ENCODE data around the gene FYB1.

FYB1 gene

DNA sequence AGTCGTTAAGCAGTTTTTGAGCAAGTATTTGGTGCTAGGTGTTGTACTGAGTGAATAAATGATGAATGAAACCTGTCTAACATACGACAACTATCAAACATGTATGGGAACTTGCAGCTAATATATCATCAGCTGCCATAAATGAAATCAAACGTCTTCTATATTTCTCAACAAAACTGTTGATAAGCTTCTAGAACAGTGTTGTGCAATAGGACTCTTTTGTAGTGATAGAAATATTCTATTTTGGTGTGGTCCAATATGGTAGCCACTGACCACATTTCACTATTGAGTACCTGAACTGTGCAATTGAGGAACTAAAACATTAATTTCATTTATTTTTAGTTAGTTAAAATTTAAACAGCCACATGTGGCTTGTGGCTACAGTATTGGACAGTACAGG is 16.3 kb upstream of the FYB1 start:
- TF ChIP-seq YY1 (IDR thresholded peaks at IDR 0.05; ENCODE audit: low read depth): no peak
- TF ChIP-seq RAD21 (IDR thresholded peaks at IDR 0.05; ENCODE audit: low read depth): no peak
- TF ChIP-seq TEAD4 (IDR thresholded peaks at IDR 0.05): no peak
- no peak for TF ChIP-seq ZBTB7A (IDR thresholded peaks at IDR 0.05; ENCODE audit: low read depth)
- TF ChIP-seq CEBPB (IDR thresholded peaks at IDR 0.05): no peak
- no peak for TF ChIP-seq REST (IDR thresholded peaks at IDR 0.05; ENCODE audit: low read depth)
- TF ChIP-seq FOXM1 (IDR thresholded peaks at IDR 0.05; ENCODE audit: borderline replicate concordance, low read depth): no peak
- no peak for TF ChIP-seq CREB1 (IDR thresholded peaks at IDR 0.05; ENCODE audit: low read depth)
- TF ChIP-seq EGR1 (IDR thresholded peaks at IDR 0.05): no peak
- TF ChIP-seq, protein P1, sequence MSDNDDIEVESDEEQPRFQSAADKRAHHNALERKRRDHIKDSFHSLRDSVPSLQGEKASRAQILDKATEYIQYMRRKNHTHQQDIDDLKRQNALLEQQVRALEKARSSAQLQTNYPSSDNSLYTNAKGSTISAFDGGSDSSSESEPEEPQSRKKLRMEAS (IDR thresholded peaks at IDR 0.05): no peak
- no peak for TF ChIP-seq TAF1 (IDR thresholded peaks at IDR 0.05; ENCODE audit: low read depth)
- TF ChIP-seq NFIC (IDR thresholded peaks at IDR 0.05): no peak
- no peak for TF ChIP-seq USF1 (IDR thresholded peaks at IDR 0.05)
- TF ChIP-seq EP300 (IDR thresholded peaks at IDR 0.05; ENCODE audit: borderline replicate concordance): no peak
- no peak for TF ChIP-seq TCF12 (IDR thresholded peaks at IDR 0.05; ENCODE audit: low read depth)

DNA sequence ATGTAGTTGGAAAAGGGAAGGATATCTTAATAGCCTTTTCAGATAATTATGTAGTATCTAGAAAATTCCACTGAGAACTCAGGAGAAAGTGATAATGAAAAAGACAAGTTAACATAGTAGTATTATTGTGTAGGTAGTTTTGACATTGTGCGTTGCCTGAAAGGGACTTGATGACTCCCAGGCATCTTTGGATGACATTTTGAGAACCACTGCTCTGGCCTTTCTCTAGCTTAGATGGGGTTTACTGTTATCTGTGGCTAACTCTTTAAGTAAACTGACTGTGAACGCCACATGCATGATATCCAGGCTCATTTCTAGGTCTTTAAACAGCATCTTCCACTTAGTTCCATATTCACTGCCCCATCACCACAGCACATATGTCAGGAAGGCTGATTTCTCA is 14.4 kb upstream of the FYB1 start:
- no peak for TF ChIP-seq YY1 (IDR thresholded peaks at IDR 0.05; ENCODE audit: low read depth)
- no peak for TF ChIP-seq NFIC (IDR thresholded peaks at IDR 0.05)
- TF ChIP-seq CREB1 (IDR thresholded peaks at IDR 0.05; ENCODE audit: low read depth): no peak
- TF ChIP-seq ZBTB7A (IDR thresholded peaks at IDR 0.05; ENCODE audit: low read depth): no peak
- TF ChIP-seq CEBPB (IDR thresholded peaks at IDR 0.05): no peak
- TF ChIP-seq TAF1 (IDR thresholded peaks at IDR 0.05; ENCODE audit: low read depth): no peak
- no peak for TF ChIP-seq EGR1 (IDR thresholded peaks at IDR 0.05)
- TF ChIP-seq, protein P1 (IDR thresholded peaks at IDR 0.05): no peak

DNA sequence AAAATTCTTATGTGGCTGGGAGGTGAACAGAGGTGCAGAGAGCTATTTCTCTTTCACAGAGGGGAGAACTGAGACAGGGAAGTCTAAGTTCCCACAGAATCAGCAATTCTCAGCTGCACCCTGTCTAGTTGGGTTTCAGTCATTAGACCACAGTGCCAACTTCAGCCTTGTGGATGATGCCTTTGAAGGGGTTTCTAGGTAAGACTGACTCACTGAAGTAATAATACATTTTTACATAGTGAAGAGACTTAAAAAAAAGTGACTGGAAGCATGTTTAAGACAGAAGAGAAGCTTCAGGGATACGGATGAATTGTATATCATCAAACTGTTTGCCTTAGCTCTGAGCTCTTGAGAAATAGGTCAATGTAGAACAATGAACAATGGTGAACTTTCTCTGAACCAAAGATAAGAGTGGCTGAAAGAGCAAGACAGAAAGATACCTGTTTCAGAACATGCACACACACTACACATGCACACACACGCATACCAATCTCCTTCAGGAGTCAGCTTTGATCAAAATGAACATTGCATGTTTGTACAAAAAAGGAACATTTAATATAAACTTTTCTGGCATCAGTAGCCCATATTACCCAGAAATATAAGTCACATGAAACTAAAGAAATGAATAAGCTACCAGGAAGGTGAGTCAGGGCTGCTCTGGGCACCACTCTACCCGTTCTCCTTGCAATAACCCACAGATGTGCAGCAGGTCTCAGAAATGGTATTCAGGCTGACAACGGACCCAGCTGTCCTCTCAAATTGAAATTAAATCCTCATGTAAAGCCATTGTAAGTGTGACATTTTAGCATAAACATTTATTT is 12.6 kb upstream of the FYB1 start:
- no peak for TF ChIP-seq CREB1 (IDR thresholded peaks at IDR 0.05; ENCODE audit: low read depth)
- TF ChIP-seq, protein P1 (IDR thresholded peaks at IDR 0.05): no peak
- TF ChIP-seq EGR1 (IDR thresholded peaks at IDR 0.05): no peak
- no peak for TF ChIP-seq ZBTB7A (IDR thresholded peaks at IDR 0.05; ENCODE audit: low read depth)
- TF ChIP-seq TAF1 (IDR thresholded peaks at IDR 0.05; ENCODE audit: low read depth): no peak
- no peak for TF ChIP-seq RAD21 (IDR thresholded peaks at IDR 0.05; ENCODE audit: low read depth)
- no peak for TF ChIP-seq TCF12 (IDR thresholded peaks at IDR 0.05; ENCODE audit: low read depth)
- no peak for TF ChIP-seq REST (IDR thresholded peaks at IDR 0.05; ENCODE audit: low read depth)
- TF ChIP-seq NFIC (IDR thresholded peaks at IDR 0.05): no peak
- TF ChIP-seq USF1 (IDR thresholded peaks at IDR 0.05): no peak
- no peak for TF ChIP-seq TEAD4 (IDR thresholded peaks at IDR 0.05)

DNA sequence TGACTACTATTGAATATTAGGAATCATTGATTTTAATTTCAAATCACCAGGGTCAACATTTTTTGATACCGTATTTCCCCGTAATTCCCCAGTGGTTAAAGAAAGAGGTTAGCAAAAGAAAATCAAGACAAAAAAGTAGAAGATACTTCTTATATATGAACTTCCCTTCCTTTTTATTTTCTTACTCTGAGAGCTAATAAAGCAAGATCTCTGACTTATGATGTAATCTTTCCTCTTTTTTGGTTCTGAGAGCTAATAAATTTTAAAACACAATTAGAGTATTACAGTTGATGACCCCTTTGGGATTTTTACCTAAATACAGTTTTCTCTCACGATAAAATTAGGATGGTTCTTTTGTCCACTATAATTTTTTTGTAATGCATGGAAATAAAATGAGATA is 9.2 kb upstream of the FYB1 start:
- TF ChIP-seq TEAD4 (IDR thresholded peaks at IDR 0.05): no peak
- no peak for TF ChIP-seq YY1 (IDR thresholded peaks at IDR 0.05; ENCODE audit: low read depth)
- TF ChIP-seq REST (IDR thresholded peaks at IDR 0.05; ENCODE audit: low read depth): no peak
- TF ChIP-seq, protein P1 (IDR thresholded peaks at IDR 0.05): no peak
- no peak for TF ChIP-seq USF1 (IDR thresholded peaks at IDR 0.05)
- no peak for TF ChIP-seq TAF1 (IDR thresholded peaks at IDR 0.05; ENCODE audit: low read depth)

Data from Ishikawa (cell line).